Smooth muscle cell (in vitro differentiated cells): ENCODE data around the gene SPAG16. TPM values are rescaled to one million over a fixed set of nuclear protein-coding genes. Genes with fewer than 3 reads are reported as not detected.

ENCODE experiments used
- DNase-seq: peaks from one replicate; lab custom pipeline; 2025; ENCODE audit not compliant: unreplicated experiment; lab: John Stamatoyannopoulos, UW
- H2AFZ ChIP-seq: fragments of 200-600 bp; sonication (generic); 2 replicates; pipeline ENCODE4 v1.6.0; 2016; ENCODE audit warnings: antibody characterized with exemption, low read depth, mild to moderate bottlenecking
- H3F3A ChIP-seq: fragments of 200-600 bp; sonication (generic); 2 replicates; pipeline ENCODE4 v1.6.0; 2017; ENCODE audit warnings: antibody characterized with exemption, low read depth
- H3K27ac ChIP-seq: fragments of 200-600 bp; sonication (generic); 2 replicates; pipeline ENCODE4 v1.5.1; 2016; ENCODE audit warnings: low read depth, mild to moderate bottlenecking
- H3K27me3 ChIP-seq: fragments of 200-600 bp; sonication (generic); 2 replicates; pipeline ENCODE4 v1.6.1; 2016; ENCODE audit warnings: low read depth, mild to moderate bottlenecking
- H3K36me3 ChIP-seq: fragments of 200-600 bp; sonication (generic); 2 replicates; pipeline ENCODE4 v1.5.1; 2016; ENCODE audit warnings: low read depth
- H3K4me1 ChIP-seq: fragments of 200-600 bp; sonication (generic); 2 replicates; pipeline ENCODE4 v1.5.1; 2016; ENCODE audit warnings: low read depth
- H3K4me2 ChIP-seq: fragments of 200-600 bp; sonication (generic); 2 replicates; pipeline ENCODE4 v1.6.0; 2016; ENCODE audit warnings: mild to moderate bottlenecking
- H3K4me3 ChIP-seq: fragments of 200-600 bp; sonication (generic); 2 replicates; pipeline ENCODE4 v1.5.1; 2016; ENCODE audit warnings: mild to moderate bottlenecking
- H3K79me2 ChIP-seq: fragments of 200-600 bp; sonication (generic); 2 replicates; pipeline ENCODE4 v1.6.0; 2016; ENCODE audit warnings: low read depth, mild to moderate bottlenecking
- H3K9ac ChIP-seq: fragments of 200-600 bp; sonication (generic); 2 replicates; pipeline ENCODE4 v1.6.0; 2016; ENCODE audit warnings: low read depth
- H3K9me3 ChIP-seq: fragments of 200-600 bp; sonication (generic); replicated peaks from 2 replicates; pipeline ENCODE4 v1.5.1; 2016; ENCODE audit warnings: low read depth
- H4K20me1 ChIP-seq: fragments of 200-600 bp; sonication (generic); 2 replicates; pipeline ENCODE4 v1.6.0; 2016; ENCODE audit warnings: low read depth
- CTCF ChIP-seq: fragments of 200-600 bp; sonication (generic); IDR thresholded peaks from 2 replicates; pipeline ENCODE4 v1.5.1; 2017; ENCODE audit warnings: borderline replicate concordance, mild to moderate bottlenecking, antibody characterized with exemption; ENCODE audit not compliant: insufficient read depth, poor library complexity, severe bottlenecking
- WGBS: methylation state at CpG from one replicate; pipeline ENCODE4 v1.1.7; 2016; ENCODE audit warnings: low lambda C conversion rate; 5-methylcytosine and 5-hydroxymethylcytosine counted together
- polyA plus RNA-seq: library from polyadenylated mRNA; unstranded; fragments of >200 nt; fragmentation: Nextera tagmentation; extraction: Ambion mirVana; gene quantifications from 2 replicates; pipeline ENCODE4 v1.2.1, GENCODE V29; 2016
- total RNA-seq: library from RNA; depleted of rRNA; stranded (reverse); fragments of >200 nt; gene quantifications from 2 replicates; pipeline ENCODE4 v1.2.3, GENCODE V29; 2014

Gene SPAG16
- total and polyA plus RNA-seq, 2 experiments from 2014 or later = 32.1 to 40.6 TPM

GRCh38 chr2:213415093-213415492 lies 130.8 kb downstream of the SPAG16 start:
- no peaks in the 10 kb centered on the region for H3K4me1 ChIP-seq
- no peak for DNase-seq
- H3F3A ChIP-seq = no peaks in the 10 kb centered on the region
- 92% methylated on average over 1 of the region's 1 CpG for WGBS
- no peak overlapping the region for H3K9ac ChIP-seq
- no peak overlapping the region for H2AFZ ChIP-seq
- no peaks in the 10 kb centered on the region for H3K36me3 ChIP-seq
- H3K27me3 ChIP-seq = no peaks in the 10 kb centered on the region
- no peaks in the 10 kb centered on the region for H3K79me2 ChIP-seq
- no peak for TF ChIP-seq CTCF
- no peak overlapping the region for H3K4me3 ChIP-seq
- H4K20me1 ChIP-seq = no peaks in the 10 kb centered on the region
- no peak overlapping the region for H3K4me2 ChIP-seq
- H3K27ac ChIP-seq = no peak overlapping the region
- H3K9me3 ChIP-seq = no peaks in the 10 kb centered on the region

GRCh38 chr2:213416832-213417231 lies 132.6 kb downstream of the SPAG16 start:
- Histone ChIP-seq H3K9ac (no peak overlapping the region), H3K4me2 (no peak overlapping the region), H3K4me3 (no peak overlapping the region), H2AFZ (no peak overlapping the region), H3K9me3 (no peaks in the 10 kb centered on the region), H3K4me1 (no peaks in the 10 kb centered on the region), H3K27ac (no peak overlapping the region), H3K79me2 (no peaks in the 10 kb centered on the region), H4K20me1 (no peaks in the 10 kb centered on the region), H3F3A (no peaks in the 10 kb centered on the region), H3K36me3 (no peaks in the 10 kb centered on the region), H3K27me3 (no peaks in the 10 kb centered on the region)
- WGBS = 24% methylated on average over 1 of the region's 1 CpG
- TF ChIP-seq CTCF = no peak
- DNase-seq = no peak

- DNase-seq = no peak
- Histone ChIP-seq H3K9me3 (no peaks in the 10 kb centered on the region), H3K4me2 (no peak overlapping the region), H3K4me3 (no peak overlapping the region), H3K27me3 (no peaks in the 10 kb centered on the region), H3K9ac (no peak overlapping the region), H4K20me1 (no peaks in the 10 kb centered on the region), H3K36me3 (no peaks in the 10 kb centered on the region), H2AFZ (no peak overlapping the region), H3K4me1 (no peaks in the 10 kb centered on the region), H3F3A (no peaks in the 10 kb centered on the region), H3K27ac (no peak overlapping the region), H3K79me2 (no peaks in the 10 kb centered on the region)
- TF ChIP-seq CTCF = no peak
- 97% methylated on average over 1 of the region's 1 CpG for WGBS
Measured at GRCh38 chr2:213419980-213420379, 135.7 kb downstream of the SPAG16 start.

- Histone ChIP-seq H3K4me3 (no peak overlapping the region), H3K36me3 (no peaks in the 10 kb centered on the region), H3K4me2 (no peak overlapping the region), H3K9ac (no peak overlapping the region), H3K9me3 (no peaks in the 10 kb centered on the region), H3F3A (no peaks in the 10 kb centered on the region), H3K79me2 (no peaks in the 10 kb centered on the region), H2AFZ (no peak overlapping the region), H3K4me1 (no peaks in the 10 kb centered on the region), H3K27me3 (no peaks in the 10 kb centered on the region), H3K27ac (no peak overlapping the region), H4K20me1 (no peaks in the 10 kb centered on the region)
- WGBS = 92% methylated on average over 5 of the region's 5 CpGs
- no peak for DNase-seq
- no peak for TF ChIP-seq CTCF
Measured at GRCh38 chr2:213420828-213421385, 136.6 kb downstream of the SPAG16 start.
